CD4-positive, alpha-beta T cell treated with Interleukin-17A for 4 hours (primary cell): ENCODE data around the gene RGMB.
"Not testable (repeated sequence)": the region's sequence is repeated elsewhere in the genome, so short reads cannot be mapped to it uniquely, and the experiment has no call there.

ENCODE experiments used
- DNase-seq: peaks from one replicate; pipeline ENCODE4 v3.0.0-alpha.2; 2020; ENCODE audit warnings: mixed read lengths

The RGMB gene

DNA sequence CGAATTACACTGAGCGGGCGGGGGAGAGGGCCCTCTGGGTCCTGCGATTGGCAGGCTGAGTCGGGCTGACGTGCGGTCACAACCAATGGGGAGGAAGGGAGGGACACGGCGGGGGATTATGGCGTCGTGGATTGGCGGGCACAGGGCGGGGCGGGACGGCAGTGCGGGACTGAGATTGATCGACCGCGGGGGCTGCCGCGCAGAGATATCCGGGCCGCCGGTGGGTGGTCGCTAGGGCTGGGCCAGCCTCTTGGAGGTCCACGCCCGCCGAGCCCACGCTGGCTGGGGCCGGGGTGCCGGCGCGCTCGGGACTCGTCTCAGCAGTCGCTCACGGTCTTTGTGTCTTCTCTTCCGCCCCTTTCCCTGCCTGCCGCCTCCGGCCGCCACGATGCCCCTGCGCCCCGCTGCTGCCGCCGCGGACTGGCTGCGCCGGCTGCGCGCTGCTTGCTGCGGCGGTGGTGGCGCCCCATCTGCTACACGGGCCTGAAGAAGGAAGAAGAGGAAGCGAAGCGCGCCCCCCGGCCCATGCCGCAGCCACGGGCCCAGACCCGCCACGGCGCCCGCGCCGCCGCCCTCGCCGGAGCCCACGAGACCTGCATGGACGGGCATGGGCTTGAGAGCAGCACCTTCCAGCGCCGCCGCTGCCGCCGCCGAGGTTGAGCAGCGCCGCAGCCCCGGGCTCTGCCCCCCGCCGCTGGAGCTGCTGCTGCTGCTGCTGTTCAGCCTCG lies at the start of gene RGMB:
RGMB (plus strand) TSS at position 200 of the 728 bp plus-strand sequence; CDS start at position 608, 408 bp downstream.
- DNase-seq, result peak; percentile 92

GRCh38 chr5:98726258-98726657 lies 47.2 kb upstream of the RGMB start:
- no peak for DNase-seq

DNA sequence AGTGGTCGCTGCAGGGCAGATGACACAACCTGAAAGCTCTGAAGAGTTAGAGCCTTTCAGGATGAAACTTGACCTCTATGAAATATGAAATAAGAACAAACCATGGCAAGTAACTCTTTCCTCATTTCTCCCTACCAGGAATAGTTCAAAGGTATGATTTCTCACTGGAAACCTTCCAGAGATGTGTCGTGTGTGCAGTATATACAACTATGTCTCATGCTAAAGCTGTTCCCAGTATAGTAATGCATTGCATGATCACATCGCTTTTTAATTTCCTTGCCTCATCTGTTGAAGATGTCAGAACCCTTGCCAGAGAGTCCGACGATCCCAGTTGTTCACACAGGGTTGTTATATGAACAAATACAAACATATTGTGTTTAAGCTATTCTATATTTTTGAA lies 45.8 kb upstream of the RGMB start:
- DNase-seq, result no peak

DNA sequence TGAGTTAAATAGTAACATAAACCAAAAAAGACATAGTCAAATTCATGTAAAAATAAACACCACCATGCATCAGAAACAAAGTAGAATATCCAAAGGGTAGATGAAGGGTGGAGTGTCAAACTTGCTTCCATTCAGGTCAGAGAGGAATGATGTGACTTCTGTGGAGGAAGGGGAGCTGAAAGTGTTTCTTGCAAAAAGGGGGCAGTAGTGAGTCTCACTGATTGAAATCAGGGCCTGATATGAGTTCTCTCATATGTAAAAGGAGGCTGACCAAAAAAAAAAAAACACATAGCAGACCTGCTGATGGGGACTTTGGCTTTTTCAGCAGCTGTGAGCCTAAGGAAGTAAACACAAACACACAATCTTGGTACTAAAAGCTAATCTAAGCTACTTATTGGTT lies 38.8 kb upstream of the RGMB start:
- no peak for DNase-seq

- DNase-seq, result no peak
Measured at GRCh38 chr5:98735806-98736507, 37.5 kb upstream of the RGMB start.

DNA sequence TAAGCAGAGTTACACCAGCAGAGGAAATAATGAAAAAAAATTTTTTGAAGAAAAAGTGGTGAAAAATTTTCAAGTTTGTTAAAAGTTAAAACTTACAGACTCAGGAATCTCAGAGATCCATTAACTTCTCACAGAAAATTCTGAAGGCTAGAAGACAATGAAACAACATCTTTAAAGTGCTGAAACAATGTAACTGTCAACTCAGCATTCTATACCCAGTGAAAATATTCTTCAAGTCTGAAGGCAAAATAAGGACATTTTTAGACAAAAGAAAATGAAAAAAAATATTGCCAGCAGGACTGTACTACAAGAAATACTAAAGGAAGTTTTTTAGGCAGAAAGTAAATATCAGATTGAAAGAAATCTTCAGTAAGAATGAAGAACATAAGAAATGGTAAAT lies 36.7 kb upstream of the RGMB start:
- DNase-seq, result no peak

DNA sequence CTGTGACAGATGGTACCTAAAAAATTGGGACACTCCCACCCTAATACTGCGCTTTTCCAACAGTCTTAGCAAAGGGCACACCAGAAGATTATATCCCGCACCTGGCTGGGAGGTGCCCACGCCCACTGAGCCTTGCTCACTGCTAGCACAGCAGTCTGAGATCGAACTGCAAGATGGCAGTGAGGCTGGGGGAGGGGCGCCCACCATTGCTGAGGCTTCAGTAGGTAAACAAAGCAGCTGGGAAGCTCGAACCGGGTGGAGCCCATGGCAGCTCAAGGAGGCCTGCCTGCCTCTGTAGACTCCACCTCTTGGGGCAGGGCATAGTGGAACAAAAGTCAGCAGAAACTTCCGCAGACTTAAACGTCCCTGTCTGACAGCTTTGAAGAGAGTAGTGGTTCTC lies 36.0 kb upstream of the RGMB start:
- not testable (repeated sequence) for DNase-seq

DNA sequence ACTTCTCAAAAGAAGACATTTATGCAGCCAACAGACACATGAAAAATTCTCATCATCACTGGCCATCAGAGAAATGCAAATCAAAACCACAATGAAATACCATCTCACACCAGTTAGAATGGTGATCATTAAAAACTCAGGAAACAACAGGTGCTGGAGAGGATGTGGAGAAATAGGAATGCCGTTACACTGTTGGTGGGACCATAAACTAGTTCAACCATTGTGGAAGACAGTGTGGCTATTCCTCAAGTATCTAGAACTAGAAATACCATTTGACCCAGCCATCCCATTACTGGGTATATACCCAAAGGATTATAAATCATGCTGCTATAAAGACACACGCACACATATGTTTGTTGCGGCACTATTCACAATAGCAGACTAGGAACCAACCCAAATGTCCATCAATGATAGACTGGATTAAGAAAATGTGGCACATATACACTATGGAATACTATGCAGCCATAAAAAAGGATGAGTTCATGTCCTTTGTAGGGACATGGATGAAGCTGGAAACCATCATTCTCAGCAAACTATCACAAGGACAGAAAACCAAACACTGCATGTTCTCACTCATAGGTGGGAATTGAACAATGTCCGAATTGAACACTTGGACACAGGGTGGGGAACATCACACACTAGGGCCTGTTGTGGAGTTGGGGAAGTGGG lies 34.8 kb upstream of the RGMB start:
- not testable (repeated sequence) for DNase-seq

DNA sequence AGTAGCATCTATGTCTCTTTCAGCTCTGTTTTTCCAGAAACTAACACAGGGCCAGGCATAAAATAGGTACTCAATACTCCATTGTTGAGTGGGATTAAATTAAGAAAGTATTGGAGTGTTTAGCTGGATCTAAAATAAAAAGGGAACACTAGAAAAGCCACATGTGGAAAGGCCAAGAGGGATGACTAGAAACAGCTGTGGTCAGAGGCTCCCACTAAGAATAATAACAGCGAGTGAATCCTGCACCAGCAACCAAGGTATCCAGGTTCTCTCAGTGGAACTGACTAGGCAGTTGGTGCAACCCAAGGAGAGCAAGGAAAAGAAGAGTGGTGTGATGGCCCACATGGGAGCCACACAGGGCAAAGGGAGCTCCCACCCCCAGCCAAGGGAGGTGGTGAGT lies 31.5 kb upstream of the RGMB start:
- DNase-seq, result no peak

GRCh38 chr5:98742396-98743073 lies 30.9 kb upstream of the RGMB start:
- DNase-seq, result no peak

DNA sequence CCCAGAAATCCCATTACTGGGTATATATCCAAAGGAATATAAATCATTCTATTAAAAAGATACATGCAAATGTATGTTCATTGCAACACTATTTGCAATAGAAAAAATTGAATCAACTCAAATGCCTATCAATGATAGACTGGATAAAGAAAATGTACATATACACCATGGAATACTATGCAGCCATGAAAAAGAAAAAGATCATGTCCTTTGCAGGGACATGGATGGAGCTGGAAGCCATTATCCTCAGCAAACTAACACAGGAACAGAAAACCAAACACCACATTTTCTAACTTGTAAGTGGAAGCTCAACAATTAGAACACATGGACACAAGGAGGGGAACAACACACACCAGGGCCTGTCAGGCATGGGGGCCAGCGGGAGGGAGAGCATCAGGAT lies 25.2 kb upstream of the RGMB start:
- DNase-seq, result not testable (repeated sequence)

- DNase-seq, result no peak
Measured at GRCh38 chr5:98749046-98749445, 24.4 kb upstream of the RGMB start.

DNA sequence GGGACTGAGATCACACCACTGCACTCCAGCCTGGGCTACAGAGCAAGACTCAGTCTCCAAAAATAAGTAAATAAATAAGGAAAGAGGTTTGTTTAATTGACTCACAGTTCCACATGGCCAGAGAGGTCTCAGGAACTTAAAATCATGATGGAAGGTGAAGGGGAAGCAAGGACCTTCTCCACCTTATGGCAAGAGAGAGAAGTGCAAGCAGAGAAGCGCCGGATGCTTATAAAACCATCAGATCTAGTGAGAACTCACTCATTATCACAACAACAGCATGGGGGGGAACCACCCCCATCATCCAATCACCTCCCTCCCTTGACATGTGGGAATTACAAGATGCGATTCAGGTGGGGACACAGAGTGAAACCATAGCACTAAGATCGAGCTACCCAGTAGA lies 22.8 kb upstream of the RGMB start:
- DNase-seq, result no peak

DNA sequence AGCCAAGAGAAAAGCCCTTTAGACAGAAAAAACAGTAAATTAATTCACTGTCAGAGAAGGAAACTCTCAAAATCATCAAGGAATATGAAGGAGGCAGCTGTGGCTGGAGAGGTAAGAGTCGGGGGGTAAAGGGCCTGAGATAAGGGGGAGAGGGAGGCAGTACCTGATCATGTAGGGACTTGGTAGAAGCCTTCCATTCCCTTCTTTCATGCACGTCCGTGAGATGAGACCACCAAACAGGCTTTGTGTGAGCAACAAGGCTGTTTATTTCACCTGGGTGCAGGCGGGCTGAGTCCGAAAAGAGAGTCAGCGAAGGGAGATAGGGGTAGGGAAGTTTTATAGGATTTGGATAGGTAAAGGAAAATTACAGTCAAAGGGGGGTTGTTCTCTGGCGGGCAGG lies 21.1 kb upstream of the RGMB start:
- not testable (repeated sequence) for DNase-seq

- not testable (repeated sequence) for DNase-seq
Measured at GRCh38 chr5:98752801-98753200, 20.7 kb upstream of the RGMB start.

GRCh38 chr5:98753507-98753906 lies 20.0 kb upstream of the RGMB start:
- DNase-seq, result no peak

DNA sequence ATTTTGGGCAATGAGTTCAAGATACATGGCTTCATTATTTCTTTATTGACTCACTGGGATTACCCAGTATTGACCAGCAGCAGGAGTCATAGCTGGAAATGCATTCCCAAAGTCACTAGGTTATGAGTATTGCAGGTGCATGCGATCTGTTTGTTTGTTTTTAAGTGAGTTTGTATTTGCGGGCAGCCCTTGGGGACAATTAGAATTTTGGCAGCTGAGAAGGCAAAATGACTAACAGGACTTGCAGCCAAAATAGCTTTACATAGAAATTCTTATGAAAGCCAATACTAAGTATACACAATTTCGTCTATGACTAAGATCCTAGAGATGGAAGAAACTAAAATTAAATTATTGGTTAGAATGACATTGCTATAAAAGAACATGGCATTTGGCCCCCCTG lies 18.1 kb upstream of the RGMB start:
- DNase-seq, result no peak

DNA sequence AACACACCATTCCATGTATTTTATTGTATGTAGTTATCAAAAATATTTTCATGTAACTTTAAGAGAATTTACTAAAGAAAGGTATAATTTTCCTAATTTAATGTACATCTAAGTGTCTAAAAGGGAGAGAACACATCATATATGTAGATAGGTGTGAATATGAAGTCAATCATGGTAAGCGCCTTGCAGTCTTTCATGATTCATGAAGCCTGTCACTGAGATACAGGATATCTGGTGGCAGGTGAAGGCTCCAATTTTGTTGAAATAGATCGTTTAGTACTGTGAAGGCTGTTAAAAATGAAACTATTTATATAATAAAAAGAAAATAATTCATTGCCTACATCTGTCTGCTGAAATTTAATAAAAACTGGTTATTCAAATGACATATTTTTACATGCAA lies 15.5 kb upstream of the RGMB start:
- DNase-seq, result no peak

DNA sequence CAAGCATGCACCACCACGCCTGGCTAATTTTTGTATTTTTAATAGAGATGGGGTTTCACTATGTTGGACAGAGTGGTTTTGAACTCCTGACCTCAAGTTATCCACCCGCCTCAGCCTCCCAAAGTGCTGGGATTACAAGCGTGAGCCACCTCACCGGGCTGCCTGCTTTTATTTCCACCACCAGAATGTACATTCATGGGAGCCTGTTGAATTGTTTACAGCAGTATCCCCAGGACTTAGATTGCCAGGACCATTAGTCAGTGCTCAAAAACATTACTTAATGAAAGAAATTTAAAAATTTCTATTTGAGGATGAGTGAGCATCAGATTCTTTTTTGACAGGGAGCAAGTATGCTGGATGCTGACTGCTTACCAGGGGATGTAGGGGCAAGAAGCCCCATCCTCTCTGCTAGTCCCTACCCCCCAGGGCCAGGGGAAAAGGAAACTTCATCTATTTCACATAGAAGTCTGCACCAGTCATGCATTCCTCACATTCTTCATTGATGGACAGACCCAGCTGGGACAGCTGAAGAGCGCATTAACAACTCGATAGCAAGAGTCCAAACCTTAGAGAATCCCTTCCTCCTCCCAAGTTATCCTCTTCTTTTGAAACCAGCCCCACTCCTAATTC lies 10.3 kb upstream of the RGMB start:
- DNase-seq, result no peak

DNA sequence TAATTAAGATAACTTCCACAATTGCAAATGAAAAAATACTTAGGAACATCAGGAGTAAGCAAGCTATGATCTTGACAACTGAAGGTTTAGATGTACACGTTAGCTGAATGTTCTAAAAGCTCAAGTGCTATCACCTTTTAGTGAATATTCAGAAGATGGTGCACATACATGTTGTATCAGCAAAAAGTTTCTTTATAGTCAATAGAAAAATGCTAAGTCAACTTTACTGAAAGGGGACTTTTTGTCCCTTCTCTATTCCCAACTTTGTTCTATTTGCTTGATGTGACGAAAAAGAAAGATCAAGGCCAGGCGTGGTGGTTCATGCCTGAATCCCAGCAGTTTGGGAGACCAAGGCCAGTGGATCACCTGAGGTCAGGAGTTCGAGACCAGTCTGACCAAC lies 7.6 kb upstream of the RGMB start:
- no peak for DNase-seq

GRCh38 chr5:98767581-98767980 lies 5.9 kb upstream of the RGMB start:
- DNase-seq, result no peak

GRCh38 chr5:98768160-98768959 lies 5.1 kb upstream of the RGMB start:
- DNase-seq, result peak; percentile 52
